HepG2 (cell line): ENCODE measurements around the gene MIA2. TPM values are rescaled to one million over a fixed set of nuclear protein-coding genes. Genes with fewer than 3 reads are reported as not detected.

Experiments
- CHCHD3 ChIP-seq: sonication (generic); formaldehyde crosslinking; IDR thresholded peaks from 2 replicates; pipeline ENCODE4 v1.8.0; 2022; ENCODE audit warnings: mild to moderate bottlenecking, missing genetic modification reagents, moderate library complexity
- HOXD1 ChIP-seq: sonication (generic); formaldehyde crosslinking; IDR thresholded peaks from 2 replicates; pipeline ENCODE4 v1.5.0; 2020; ENCODE audit warnings: missing genetic modification reagents
- JARID2 ChIP-seq: sonication (generic); formaldehyde crosslinking; IDR thresholded peaks from 2 replicates; pipeline ENCODE4 v1.8.1; 2023; ENCODE audit warnings: missing genetic modification reagents, inconsistent platforms; ENCODE audit not compliant: insufficient replicate concordance
- KLF15 ChIP-seq: sonication (generic); formaldehyde crosslinking; IDR thresholded peaks from 2 replicates; pipeline ENCODE4 v1.8.1; 2023; ENCODE audit warnings: borderline replicate concordance, mild to moderate bottlenecking, inconsistent platforms, missing genetic modification reagents, mixed read lengths
- PHF5A ChIP-seq: IDR thresholded peaks from one replicate; pipeline ENCODE4 v1.6.1; 2018; ENCODE audit warnings: low read depth, missing genetic modification reagents; ENCODE audit not compliant: unreplicated experiment
- RXRA ChIP-seq: sonication (generic); formaldehyde crosslinking; IDR thresholded peaks from 2 replicates; pipeline ENCODE4 v1.5.1; 2020; ENCODE audit warnings: missing genetic modification reagents
- SMAD9 ChIP-seq: sonication (generic); formaldehyde crosslinking; IDR thresholded peaks from 2 replicates; pipeline ENCODE4 v1.5.1; 2020; ENCODE audit warnings: mild to moderate bottlenecking, missing genetic modification reagents
- ZNF274 ChIP-seq: sonication (generic); formaldehyde crosslinking; IDR thresholded peaks from 2 replicates; pipeline ENCODE4 v1.5.1; 2020; ENCODE audit warnings: mild to moderate bottlenecking, missing genetic modification reagents
- polyA plus RNA-seq, 8 experiments: library from polyadenylated mRNA; depleted of rRNA in 3 of 8; stranded (reverse) in 7 of 8; unstranded in 1 of 8; fragments of >200 nt; fragmentation: Illumina TruSeq in 4 of 8; extraction: Trizol in 4 of 8; gene quantifications; 2 replicates each; pipeline versions ENCODE4 v1.2.1 to v1.2.3, GENCODE V29; 2011 to 2016; ENCODE audit warnings: low read depth in 4 of 8, missing spikeins in 1 of 8, mixed read lengths in 1 of 8; ENCODE audit not compliant: insufficient read depth in 1 of 8
- total RNA-seq, 5 experiments: library from RNA; depleted of rRNA; stranded (reverse); fragments of >200 nt; fragmentation: Illumina TruSeq; extraction: Trizol; gene quantifications; 2 replicates each; pipeline ENCODE4 v1.2.3, GENCODE V29; 2016; ENCODE audit warnings: low read depth in 1 of 5
- TF ChIP-seq, protein P1 (sequence below): sonication (generic); formaldehyde crosslinking; IDR thresholded peaks from 2 replicates; pipeline ENCODE4 v1.4.0; 2020; ENCODE audit warnings: missing genetic modification reagents, borderline replicate concordance
- TF ChIP-seq, protein P2 (sequence below): IDR thresholded peaks from 2 replicates; pipeline ENCODE4 v1.6.1; 2016; ENCODE audit warnings: missing compliant biosample characterization, missing genetic modification reagents, borderline replicate concordance
- TF ChIP-seq, protein P3 (sequence below): sonication (generic); formaldehyde crosslinking; IDR thresholded peaks from 2 replicates; pipeline ENCODE4 v1.4.0; 2020; ENCODE audit warnings: missing genetic modification reagents, borderline replicate concordance
- TF ChIP-seq, protein P4 (sequence below): sonication (generic); formaldehyde crosslinking; IDR thresholded peaks from 2 replicates; pipeline ENCODE4 v1.5.1; 2020; ENCODE audit warnings: missing genetic modification reagents, mild to moderate bottlenecking, borderline replicate concordance
- TF ChIP-seq, protein P5 (sequence below): sonication (generic); formaldehyde crosslinking; IDR thresholded peaks from 2 replicates; pipeline ENCODE4 v1.4.0; 2020; ENCODE audit warnings: missing genetic modification reagents, borderline replicate concordance

MIA2 gene
- total and polyA plus RNA-seq, 2 of the 13 experiments (the other 11 are each of a cell fraction or from before 2014, with no cell fraction given) = 134 to 158 TPM

DNA sequence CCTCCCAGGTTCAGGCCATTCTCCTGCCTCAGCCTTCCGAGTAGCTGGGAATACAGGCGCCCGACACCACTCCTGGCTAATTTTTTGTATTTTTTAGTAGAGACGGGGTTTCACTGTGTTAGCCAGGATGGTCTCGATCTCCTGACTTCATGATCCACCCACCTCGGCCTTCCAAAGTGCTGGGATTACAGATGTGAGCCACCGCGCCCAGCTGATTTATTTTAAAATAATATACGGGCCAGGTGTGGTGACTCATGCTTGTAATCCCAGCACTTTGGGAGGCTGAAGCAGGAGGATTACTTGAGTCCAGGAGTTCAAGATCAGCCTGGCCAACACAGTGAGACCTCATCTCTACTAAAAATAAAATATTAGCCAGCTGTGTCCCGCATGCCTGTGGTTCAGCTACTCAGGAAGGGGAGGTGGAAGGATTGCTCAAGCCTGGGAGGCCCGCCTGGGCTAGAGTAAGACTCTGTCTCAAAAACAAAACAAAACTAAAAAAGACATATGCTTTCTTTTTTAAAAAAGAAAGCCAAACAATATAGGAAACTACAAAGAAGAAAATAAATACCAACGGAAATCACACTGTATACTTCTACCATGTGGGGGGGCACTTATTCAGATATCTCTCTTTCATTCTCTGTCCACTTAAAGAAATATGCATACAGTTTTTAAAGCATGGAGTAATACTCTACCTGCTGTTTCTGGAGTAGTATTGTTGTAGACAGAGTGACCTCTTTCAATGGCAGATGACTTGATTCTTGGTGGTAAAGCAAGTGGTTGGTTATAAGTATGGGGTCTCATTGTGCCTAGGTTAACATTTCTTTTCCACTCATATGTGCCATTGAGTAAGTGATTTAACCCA, 930 bp upstream of the MIA2 start (continued):
- TF ChIP-seq, protein P1, sequence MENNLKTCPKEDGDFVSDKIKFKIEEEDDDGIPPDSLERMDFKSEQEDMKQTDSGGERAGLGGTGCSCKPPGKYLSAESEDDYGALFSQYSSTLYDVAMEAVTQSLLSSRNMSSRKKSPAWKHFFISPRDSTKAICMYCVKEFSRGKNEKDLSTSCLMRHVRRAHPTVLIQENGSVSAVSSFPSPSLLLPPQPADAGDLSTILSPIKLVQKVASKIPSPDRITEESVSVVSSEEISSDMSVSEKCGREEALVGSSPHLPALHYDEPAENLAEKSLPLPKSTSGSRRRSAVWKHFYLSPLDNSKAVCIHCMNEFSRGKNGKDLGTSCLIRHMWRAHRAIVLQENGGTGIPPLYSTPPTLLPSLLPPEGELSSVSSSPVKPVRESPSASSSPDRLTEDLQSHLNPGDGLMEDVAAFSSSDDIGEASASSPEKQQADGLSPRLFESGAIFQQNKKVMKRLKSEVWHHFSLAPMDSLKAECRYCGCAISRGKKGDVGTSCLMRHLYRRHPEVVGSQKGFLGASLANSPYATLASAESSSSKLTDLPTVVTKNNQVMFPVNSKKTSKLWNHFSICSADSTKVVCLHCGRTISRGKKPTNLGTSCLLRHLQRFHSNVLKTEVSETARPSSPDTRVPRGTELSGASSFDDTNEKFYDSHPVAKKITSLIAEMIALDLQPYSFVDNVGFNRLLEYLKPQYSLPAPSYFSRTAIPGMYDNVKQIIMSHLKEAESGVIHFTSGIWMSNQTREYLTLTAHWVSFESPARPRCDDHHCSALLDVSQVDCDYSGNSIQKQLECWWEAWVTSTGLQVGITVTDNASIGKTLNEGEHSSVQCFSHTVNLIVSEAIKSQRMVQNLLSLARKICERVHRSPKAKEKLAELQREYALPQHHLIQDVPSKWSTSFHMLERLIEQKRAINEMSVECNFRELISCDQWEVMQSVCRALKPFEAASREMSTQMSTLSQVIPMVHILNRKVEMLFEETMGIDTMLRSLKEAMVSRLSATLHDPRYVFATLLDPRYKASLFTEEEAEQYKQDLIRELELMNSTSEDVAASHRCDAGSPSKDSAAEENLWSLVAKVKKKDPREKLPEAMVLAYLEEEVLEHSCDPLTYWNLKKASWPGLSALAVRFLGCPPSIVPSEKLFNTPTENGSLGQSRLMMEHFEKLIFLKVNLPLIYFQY (CRISPR knock-in tag) = peak; percentile 43; the same call in 1 of the 2 replicates
- TF ChIP-seq SMAD9 (CRISPR knock-in tag) (no peak), PHF5A (CRISPR knock-in tag) (peak; percentile 42), HOXD1 (CRISPR knock-in tag) (no peak), ZNF274 (no peak; the same call in 1 of the 2 replicates), RXRA (CRISPR knock-in tag) (no peak; the same call in 1 of the 2 replicates), CHCHD3 (CRISPR knock-in tag) (no peak), JARID2 (CRISPR knock-in tag) (no peak), KLF15 (CRISPR knock-in tag) (no peak)
- TF ChIP-seq, protein P2, sequence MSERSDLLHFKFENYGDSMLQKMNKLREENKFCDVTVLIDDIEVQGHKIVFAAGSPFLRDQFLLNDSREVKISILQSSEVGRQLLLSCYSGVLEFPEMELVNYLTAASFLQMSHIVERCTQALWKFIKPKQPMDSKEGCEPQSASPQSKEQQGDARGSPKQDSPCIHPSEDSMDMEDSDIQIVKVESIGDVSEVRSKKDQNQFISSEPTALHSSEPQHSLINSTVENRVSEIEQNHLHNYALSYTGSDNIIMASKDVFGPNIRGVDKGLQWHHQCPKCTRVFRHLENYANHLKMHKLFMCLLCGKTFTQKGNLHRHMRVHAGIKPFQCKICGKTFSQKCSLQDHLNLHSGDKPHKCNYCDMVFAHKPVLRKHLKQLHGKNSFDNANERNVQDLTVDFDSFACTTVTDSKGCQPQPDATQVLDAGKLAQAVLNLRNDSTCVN = no peak
- TF ChIP-seq, protein P3, sequence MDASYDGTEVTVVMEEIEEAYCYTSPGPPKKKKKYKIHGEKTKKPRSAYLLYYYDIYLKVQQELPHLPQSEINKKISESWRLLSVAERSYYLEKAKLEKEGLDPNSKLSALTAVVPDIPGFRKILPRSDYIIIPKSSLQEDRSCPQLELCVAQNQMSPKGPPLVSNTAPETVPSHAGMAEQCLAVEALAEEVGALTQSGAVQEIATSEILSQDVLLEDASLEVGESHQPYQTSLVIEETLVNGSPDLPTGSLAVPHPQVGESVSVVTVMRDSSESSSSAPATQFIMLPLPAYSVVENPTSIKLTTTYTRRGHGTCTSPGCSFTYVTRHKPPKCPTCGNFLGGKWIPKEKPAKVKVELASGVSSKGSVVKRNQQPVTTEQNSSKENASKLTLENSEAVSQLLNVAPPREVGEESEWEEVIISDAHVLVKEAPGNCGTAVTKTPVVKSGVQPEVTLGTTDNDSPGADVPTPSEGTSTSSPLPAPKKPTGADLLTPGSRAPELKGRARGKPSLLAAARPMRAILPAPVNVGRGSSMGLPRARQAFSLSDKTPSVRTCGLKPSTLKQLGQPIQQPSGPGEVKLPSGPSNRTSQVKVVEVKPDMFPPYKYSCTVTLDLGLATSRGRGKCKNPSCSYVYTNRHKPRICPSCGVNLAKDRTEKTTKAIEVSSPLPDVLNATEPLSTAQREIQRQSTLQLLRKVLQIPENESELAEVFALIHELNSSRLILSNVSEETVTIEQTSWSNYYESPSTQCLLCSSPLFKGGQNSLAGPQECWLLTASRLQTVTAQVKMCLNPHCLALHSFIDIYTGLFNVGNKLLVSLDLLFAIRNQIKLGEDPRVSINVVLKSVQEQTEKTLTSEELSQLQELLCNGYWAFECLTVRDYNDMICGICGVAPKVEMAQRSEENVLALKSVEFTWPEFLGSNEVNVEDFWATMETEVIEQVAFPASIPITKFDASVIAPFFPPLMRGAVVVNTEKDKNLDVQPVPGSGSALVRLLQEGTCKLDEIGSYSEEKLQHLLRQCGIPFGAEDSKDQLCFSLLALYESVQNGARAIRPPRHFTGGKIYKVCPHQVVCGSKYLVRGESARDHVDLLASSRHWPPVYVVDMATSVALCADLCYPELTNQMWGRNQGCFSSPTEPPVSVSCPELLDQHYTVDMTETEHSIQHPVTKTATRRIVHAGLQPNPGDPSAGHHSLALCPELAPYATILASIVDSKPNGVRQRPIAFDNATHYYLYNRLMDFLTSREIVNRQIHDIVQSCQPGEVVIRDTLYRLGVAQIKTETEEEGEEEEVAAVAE = no peak
- TF ChIP-seq, protein P4, sequence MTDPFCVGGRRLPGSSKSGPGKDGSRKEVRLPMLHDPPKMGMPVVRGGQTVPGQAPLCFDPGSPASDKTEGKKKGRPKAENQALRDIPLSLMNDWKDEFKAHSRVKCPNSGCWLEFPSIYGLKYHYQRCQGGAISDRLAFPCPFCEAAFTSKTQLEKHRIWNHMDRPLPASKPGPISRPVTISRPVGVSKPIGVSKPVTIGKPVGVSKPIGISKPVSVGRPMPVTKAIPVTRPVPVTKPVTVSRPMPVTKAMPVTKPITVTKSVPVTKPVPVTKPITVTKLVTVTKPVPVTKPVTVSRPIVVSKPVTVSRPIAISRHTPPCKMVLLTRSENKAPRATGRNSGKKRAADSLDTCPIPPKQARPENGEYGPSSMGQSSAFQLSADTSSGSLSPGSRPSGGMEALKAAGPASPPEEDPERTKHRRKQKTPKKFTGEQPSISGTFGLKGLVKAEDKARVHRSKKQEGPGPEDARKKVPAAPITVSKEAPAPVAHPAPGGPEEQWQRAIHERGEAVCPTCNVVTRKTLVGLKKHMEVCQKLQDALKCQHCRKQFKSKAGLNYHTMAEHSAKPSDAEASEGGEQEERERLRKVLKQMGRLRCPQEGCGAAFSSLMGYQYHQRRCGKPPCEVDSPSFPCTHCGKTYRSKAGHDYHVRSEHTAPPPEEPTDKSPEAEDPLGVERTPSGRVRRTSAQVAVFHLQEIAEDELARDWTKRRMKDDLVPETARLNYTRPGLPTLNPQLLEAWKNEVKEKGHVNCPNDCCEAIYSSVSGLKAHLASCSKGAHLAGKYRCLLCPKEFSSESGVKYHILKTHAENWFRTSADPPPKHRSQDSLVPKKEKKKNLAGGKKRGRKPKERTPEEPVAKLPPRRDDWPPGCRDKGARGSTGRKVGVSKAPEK (CRISPR knock-in tag) = no peak; the same call in 1 of the 2 replicates
- TF ChIP-seq, protein P5, sequence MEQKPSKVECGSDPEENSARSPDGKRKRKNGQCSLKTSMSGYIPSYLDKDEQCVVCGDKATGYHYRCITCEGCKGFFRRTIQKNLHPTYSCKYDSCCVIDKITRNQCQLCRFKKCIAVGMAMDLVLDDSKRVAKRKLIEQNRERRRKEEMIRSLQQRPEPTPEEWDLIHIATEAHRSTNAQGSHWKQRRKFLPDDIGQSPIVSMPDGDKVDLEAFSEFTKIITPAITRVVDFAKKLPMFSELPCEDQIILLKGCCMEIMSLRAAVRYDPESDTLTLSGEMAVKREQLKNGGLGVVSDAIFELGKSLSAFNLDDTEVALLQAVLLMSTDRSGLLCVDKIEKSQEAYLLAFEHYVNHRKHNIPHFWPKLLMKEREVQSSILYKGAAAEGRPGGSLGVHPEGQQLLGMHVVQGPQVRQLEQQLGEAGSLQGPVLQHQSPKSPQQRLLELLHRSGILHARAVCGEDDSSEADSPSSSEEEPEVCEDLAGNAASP (CRISPR knock-in tag) = peak; percentile 42; the same call in 1 of the 2 replicates
